K562 (cell line): ENCODE data around the gene TRAP1. TPM values are rescaled to one million over a fixed set of nuclear protein-coding genes. Genes with fewer than 3 reads are reported as not detected.
A peak's percentile ranks its signal among the peaks of the same experiment; 100 is the strongest.

Experiments
- ATAC-seq: fragments of 200-7000 bp; cut with Tn5 transposase; 3 replicates; pipeline ENCODE4 v1.9.1; 2020; ENCODE audit warnings: moderate library complexity
- BruUV-seq: library from RNA; stranded (reverse); fragments of 400-500 nt; replicated peaks from 2 replicates; lab custom pipeline; 2021; lab: Mats Ljungman, UMichigan
- CTCF ChIA-PET: fragments of 300-600 bp; formaldehyde crosslinking; extraction: SDS; loops from one replicate; lab custom pipeline; 2021; ENCODE audit warnings: low intra/inter-chr PET ratio; lab: Yijun Ruan, JAX
- POLR2A ChIA-PET: fragments of 300-600, 350-650 bp; sonication (Branson Sonifier 250); formaldehyde crosslinking; extraction: SDS; loops from one replicate; lab custom pipeline; 2021; ENCODE audit warnings: antibody characterized with exemption, inconsistent platforms; lab: Yijun Ruan, JAX
- DNase-seq, 4 experiments: peaks; one replicate each; pipeline versions ENCODE4 v3.0.0 to v3.0.0-alpha.2; 2011 to 2018; ENCODE audit warnings: low spot score in 3 of 4, mixed read lengths in 3 of 4; ENCODE audit errors: extremely low read depth in 1 of 4
- FAIRE-seq: peaks from 2 replicates; lab custom pipeline; 2011; peaks lifted over from hg19 to GRCh38; lab: Jason Lieb, UNC
- H2AFZ ChIP-seq: 2 replicates; pipeline ENCODE4 v1.6.0; 2011; ENCODE audit warnings: low read depth, low read length, control low read depth, inconsistent platforms
- H3K27ac ChIP-seq: fragments of 200-600 bp; 3 replicates; pipeline ENCODE4 v1.8.0; 2011; ENCODE audit warnings: low read depth, mild to moderate bottlenecking, control low read depth, inconsistent platforms, low read length, moderate library complexity, mixed read lengths; ENCODE audit errors: extremely low read depth
- H3K27me3 ChIP-seq, 2 experiments: fragments of 300-600 bp in 1 of 2; 2 replicates in 1 of 2; 3 replicates in 1 of 2; pipeline versions ENCODE4 v1.6.0 to v1.8.0; 2011; ENCODE audit warnings: inconsistent platforms in 2 of 2, low read length in 2 of 2, mild to moderate bottlenecking in 1 of 2, mixed read lengths in 1 of 2, moderate library complexity in 1 of 2; ENCODE audit not compliant: control insufficient read depth in 2 of 2, insufficient read depth in 2 of 2
- H3K36me3 ChIP-seq: fragments of 300-600 bp; 3 replicates; pipeline ENCODE4 v1.8.0; 2011; ENCODE audit warnings: mild to moderate bottlenecking, low read length, inconsistent platforms; ENCODE audit not compliant: control insufficient read depth, insufficient read depth
- H3K4me1 ChIP-seq, 2 experiments: fragments of 200-600 bp in 1 of 2; replicated peaks in 1 of 2; 2 replicates in 1 of 2; 3 replicates in 1 of 2; pipeline versions ENCODE4 v1.5.1 to v1.8.0; 2011; ENCODE audit warnings: inconsistent platforms in 2 of 2, low read length in 2 of 2, mild to moderate bottlenecking in 1 of 2, mixed read lengths in 1 of 2, moderate library complexity in 1 of 2; ENCODE audit not compliant: control insufficient read depth in 2 of 2, insufficient read depth in 2 of 2
- H3K4me2 ChIP-seq: 2 replicates; pipeline ENCODE4 v1.6.1; 2011; ENCODE audit warnings: low read length, control low read depth, inconsistent platforms, mixed read lengths; ENCODE audit not compliant: insufficient read depth
- H3K4me3 ChIP-seq: fragments of 200-600 bp; sonication (generic), shearing (Covaris generic); 2 replicates; pipeline ENCODE4 v1.5.1; 2016; ENCODE audit warnings: control low read depth, inconsistent platforms
- H3K79me2 ChIP-seq: fragments of 200-600 bp; 3 replicates; pipeline ENCODE4 v1.8.0; 2011; ENCODE audit warnings: low read length, inconsistent platforms; ENCODE audit not compliant: control insufficient read depth, insufficient read depth
- H3K9ac ChIP-seq, 2 experiments: 2 replicates each; pipeline versions ENCODE4 v1.6.0 to v1.6.1; 2011; ENCODE audit warnings: low read depth in 2 of 2, low read length in 2 of 2, control low read depth in 1 of 2, inconsistent platforms in 1 of 2, mild to moderate bottlenecking in 1 of 2, mixed read lengths in 1 of 2; ENCODE audit not compliant: insufficient read depth in 1 of 2
- H3K9me1 ChIP-seq: one replicate; pipeline ENCODE4 v1.6.0; 2011; ENCODE audit warnings: inconsistent platforms, mild to moderate bottlenecking, low read length, moderate library complexity; ENCODE audit not compliant: control insufficient read depth, insufficient read depth
- H3K9me3 ChIP-seq: replicated peaks from 2 replicates; pipeline ENCODE4 v1.5.1; 2011; ENCODE audit warnings: low read depth, low read length, inconsistent platforms; ENCODE audit not compliant: control insufficient read depth, insufficient read depth
- H4K20me1 ChIP-seq: replicated peaks from 2 replicates; pipeline ENCODE4 v1.6.1; 2011; ENCODE audit warnings: low read length, inconsistent platforms, mixed read lengths; ENCODE audit not compliant: control insufficient read depth, insufficient read depth
- DMBX1 ChIP-seq: fragments of 250-450 bp; sonication (Bioruptor Pico); IDR thresholded peaks from 2 replicates; pipeline ENCODE4 v1.8.0; 2022; ENCODE audit warnings: inconsistent platforms, mild to moderate bottlenecking, moderate library complexity, borderline replicate concordance
- FOS ChIP-seq: IDR thresholded peaks from 3 replicates; pipeline ENCODE4 v1.6.1; 2011; ENCODE audit not compliant: insufficient read length; ENCODE audit errors: extremely low read depth
- FOXA3 ChIP-seq, 2 experiments: fragments of 450-650 bp in 1 of 2; sonication (generic) in 1 of 2; formaldehyde crosslinking; IDR thresholded peaks in 1 of 2; conservative IDR thresholded peaks in 1 of 2; 2 replicates each; pipeline versions ENCODE4 v1.4.0 to v1.8.0; 2020 to 2022; ENCODE audit warnings: mild to moderate bottlenecking in 2 of 2, missing genetic modification reagents in 1 of 2
- MBD2 ChIP-seq: sonication (generic); IDR thresholded peaks from 2 replicates; pipeline ENCODE4 v1.6.1; 2016; ENCODE audit warnings: low read depth, borderline replicate concordance
- NR4A1 ChIP-seq, 2 experiments: fragments of 250-450 bp in 1 of 2; fragments of 450-650 bp in 1 of 2; sonication (Bioruptor Pico) in 1 of 2; IDR thresholded peaks; 2 replicates each; pipeline versions ENCODE4 v1.4.0 to v1.6.1; 2016 to 2020; ENCODE audit warnings: mild to moderate bottlenecking in 2 of 2, missing compliant biosample characterization in 1 of 2, missing genetic modification characterization in 1 of 2, moderate library complexity in 1 of 2
- RBM14 ChIP-seq: fragments of 200-400 bp; formaldehyde crosslinking; IDR thresholded peaks from 2 replicates; pipeline ENCODE4 v1.6.1; 2018; ENCODE audit warnings: low read depth, mild to moderate bottlenecking, low read length, moderate library complexity, borderline replicate concordance; ENCODE audit not compliant: insufficient read depth
- SMAD1 ChIP-seq: fragments of 150-350 bp; IDR thresholded peaks from 2 replicates; pipeline ENCODE4 v1.6.1; 2014; ENCODE audit warnings: low read length, low read depth; ENCODE audit not compliant: partially characterized antibody
- SNIP1 ChIP-seq: fragments of 450-650 bp; IDR thresholded peaks from 2 replicates; pipeline ENCODE4 v1.7.1; 2017; ENCODE audit warnings: low read depth, mild to moderate bottlenecking
- TBL1XR1 ChIP-seq, 2 experiments: IDR thresholded peaks; 2 replicates each; pipeline ENCODE4 v1.6.1; 2012; ENCODE audit warnings: improper control_type of control experiment in 2 of 2, low read length in 2 of 2, mild to moderate bottlenecking in 1 of 2
- ZNF589 ChIP-seq: fragments of 200-800 bp; sonication (Bioruptor generic); IDR thresholded peaks from 2 replicates; pipeline ENCODE4 v1.6.1; 2016; ENCODE audit warnings: low read depth, missing genetic modification characterization, missing compliant biosample characterization
- ZNF699 ChIP-seq: fragments of 250-450 bp; sonication (Bioruptor Pico); IDR thresholded peaks from 2 replicates; pipeline ENCODE4 v1.8.0; 2021; ENCODE audit warnings: mild to moderate bottlenecking, moderate library complexity; ENCODE audit not compliant: insufficient replicate concordance
- WGBS: fragments of 100-300 bp; shearing (Covaris generic); methylation state at CpG from one replicate; pipeline ENCODE4 v1.1.6; 2016; ENCODE audit warnings: low coverage, mixed read lengths; ENCODE audit not compliant: insufficient coverage; ENCODE audit errors: missing lambda C conversion rate; 5-methylcytosine and 5-hydroxymethylcytosine counted together
- in situ Hi-C: fragments of 300-500 bp; cut with MboI; formaldehyde crosslinking; loops from 4 replicates; pipeline ENCODE4 v1.15.0; 2018; ENCODE audit warnings: inconsistent platforms, mixed read lengths
- intact Hi-C: fragments of 100-400 bp; cut with micrococcal nuclease; formaldehyde crosslinking; loops from 2 replicates; pipeline ENCODE4 v1.14.2; 2022
- polyA plus RNA-seq, 8 experiments: library from polyadenylated mRNA; depleted of rRNA in 4 of 8; stranded (reverse) in 5 of 8; unstranded in 3 of 8; fragments of >200 nt; fragmentation: Nextera tagmentation in 2 of 8; fragmentation: Illumina TruSeq in 1 of 8; extraction: Ambion mirVana in 2 of 8; extraction: Trizol in 1 of 8; gene quantifications; 2 replicates each; pipeline versions ENCODE4 v1.2.1 to v1.2.3, GENCODE V29; 2011 to 2014; ENCODE audit warnings: inconsistent platforms in 1 of 8, missing spikeins in 1 of 8
- total RNA-seq, 7 experiments: library from RNA; depleted of rRNA in 6 of 7; stranded (reverse); fragments of >200 nt in 6 of 7; fragmentation: Illumina TruSeq in 2 of 7; extraction: Trizol in 2 of 7; gene quantifications; 2 replicates each; pipeline versions ENCODE4 v1.2.1 to v1.2.3, GENCODE V29; 2011 to 2021; ENCODE audit warnings: low replicate concordance in 1 of 7
- TF ChIP-seq, protein P1 (sequence below): fragments of 250-450 bp; sonication (Bioruptor Pico); IDR thresholded peaks from 2 replicates; pipeline ENCODE4 v1.4.0; 2020; ENCODE audit warnings: mild to moderate bottlenecking, moderate library complexity, borderline replicate concordance
- TF ChIP-seq, protein P2 (sequence below): fragments of 450-650 bp; formaldehyde crosslinking; IDR thresholded peaks from 2 replicates; pipeline ENCODE4 v1.4.0; 2022; ENCODE audit warnings: missing genetic modification characterization
- TF ChIP-seq, protein P3 (sequence below): fragments of 450-650 bp; IDR thresholded peaks from 2 replicates; pipeline ENCODE4 v1.6.1; 2014; ENCODE audit warnings: low read depth, mild to moderate bottlenecking, moderate library complexity, borderline replicate concordance

Gene TRAP1
- total and polyA plus RNA-seq, 9 of the 15 experiments (the other 6 are each of a cell fraction or from before 2014, with no cell fraction given), result 19.1 to 436 (median 301) TPM

DNA sequence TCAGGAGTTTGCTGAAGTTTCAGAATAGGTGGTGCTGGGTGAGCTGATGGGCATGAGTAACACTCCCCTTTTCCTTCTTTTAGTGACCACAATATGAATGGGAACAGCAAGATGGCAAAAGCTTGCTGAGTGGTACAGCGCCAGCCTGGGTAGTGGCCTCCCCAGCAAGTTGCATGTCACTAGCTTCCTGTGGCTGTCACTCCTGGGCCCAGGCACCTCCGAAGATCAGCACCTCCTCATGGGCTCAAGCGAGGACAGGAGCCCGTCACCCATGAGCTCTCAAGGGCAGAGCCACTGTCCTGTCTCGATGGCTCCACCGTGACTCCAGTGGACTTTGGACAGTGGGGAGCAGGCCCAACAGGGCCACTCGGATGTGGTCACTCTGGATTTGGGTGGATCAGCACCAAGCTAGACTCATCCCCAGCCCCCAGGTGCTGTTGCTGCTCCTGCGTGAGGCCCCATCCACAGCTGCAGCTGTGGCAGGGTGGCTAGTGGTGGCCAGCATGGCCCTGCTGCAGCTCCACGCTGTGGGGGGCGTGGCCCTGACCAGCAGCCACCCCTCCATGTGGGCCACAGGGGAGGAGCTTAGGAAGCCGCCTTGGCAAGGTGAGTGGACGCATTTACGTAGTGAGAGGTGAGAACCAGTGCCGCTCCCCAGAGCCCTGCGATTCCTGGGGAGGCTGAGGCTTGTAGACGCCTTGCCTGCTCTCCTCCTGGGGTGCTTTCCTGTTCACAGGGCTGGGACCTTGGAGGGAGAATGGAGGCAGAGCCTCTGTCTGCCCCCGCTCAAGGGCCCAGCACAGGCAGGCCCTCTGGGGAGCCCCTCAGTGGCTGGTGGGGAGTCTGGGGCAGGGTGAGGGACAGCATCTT lies 76.5 kb downstream of the TRAP1 start:
- 77% methylated on average over 12 of the region's 17 CpGs for WGBS
- no peak overlapping the region for H3K4me2 ChIP-seq
- ChIA-PET CTCF (no interaction called here), POLR2A (interaction anchor here (0.6 to 0.7 kb wide), 3 partner anchors 14 to 656 kb away, joined by 3 read pairs; no protein-coding TSS in a partner anchor)
- H3K27ac ChIP-seq, result no peak overlapping the region
- H3K9ac ChIP-seq, result peak overlapping the region in 1 of 2 experiments; percentile 71; a peak in 2 of 4 replicates
- no peaks in the 10 kb centered on the region for H3K9me3 ChIP-seq
- H2AFZ ChIP-seq, result no peak overlapping the region
- no peaks in the 10 kb centered on the region for H3K27me3 ChIP-seq
- H3K9me1 ChIP-seq, result no peaks in the 10 kb centered on the region
- FAIRE-seq, result no peak
- peaks cover 32 to 40% of the 10 kb centered on the region in 2 experiments for H3K4me1 ChIP-seq
- DNase-seq, result peak in 3 of 4 experiments; percentile 7 to 29 (median 16)
- no peak overlapping the region for H3K4me3 ChIP-seq
- H3K36me3 ChIP-seq, result no peaks in the 10 kb centered on the region
- H4K20me1 ChIP-seq, result no peaks in the 10 kb centered on the region
- in situ Hi-C loops (no loop called here), intact Hi-C loops (no loop called here)
- no TSS peak for BruUV-seq
- no peak for ATAC-seq
- no peaks in the 10 kb centered on the region for H3K79me2 ChIP-seq
- TF ChIP-seq ZNF699 (CRISPR knock-in tag), result no peak
- TF ChIP-seq, protein P1, sequence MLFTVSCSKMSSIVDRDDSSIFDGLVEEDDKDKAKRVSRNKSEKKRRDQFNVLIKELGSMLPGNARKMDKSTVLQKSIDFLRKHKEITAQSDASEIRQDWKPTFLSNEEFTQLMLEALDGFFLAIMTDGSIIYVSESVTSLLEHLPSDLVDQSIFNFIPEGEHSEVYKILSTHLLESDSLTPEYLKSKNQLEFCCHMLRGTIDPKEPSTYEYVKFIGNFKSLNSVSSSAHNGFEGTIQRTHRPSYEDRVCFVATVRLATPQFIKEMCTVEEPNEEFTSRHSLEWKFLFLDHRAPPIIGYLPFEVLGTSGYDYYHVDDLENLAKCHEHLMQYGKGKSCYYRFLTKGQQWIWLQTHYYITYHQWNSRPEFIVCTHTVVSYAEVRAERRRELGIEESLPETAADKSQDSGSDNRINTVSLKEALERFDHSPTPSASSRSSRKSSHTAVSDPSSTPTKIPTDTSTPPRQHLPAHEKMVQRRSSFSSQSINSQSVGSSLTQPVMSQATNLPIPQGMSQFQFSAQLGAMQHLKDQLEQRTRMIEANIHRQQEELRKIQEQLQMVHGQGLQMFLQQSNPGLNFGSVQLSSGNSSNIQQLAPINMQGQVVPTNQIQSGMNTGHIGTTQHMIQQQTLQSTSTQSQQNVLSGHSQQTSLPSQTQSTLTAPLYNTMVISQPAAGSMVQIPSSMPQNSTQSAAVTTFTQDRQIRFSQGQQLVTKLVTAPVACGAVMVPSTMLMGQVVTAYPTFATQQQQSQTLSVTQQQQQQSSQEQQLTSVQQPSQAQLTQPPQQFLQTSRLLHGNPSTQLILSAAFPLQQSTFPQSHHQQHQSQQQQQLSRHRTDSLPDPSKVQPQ, result no peak
- TF ChIP-seq ZNF589 (CRISPR knock-in tag), result no peak
- TF ChIP-seq DMBX1 (CRISPR knock-in tag), result no peak
- no peak for TF ChIP-seq RBM14
- TF ChIP-seq TBL1XR1 (IDR thresholded peaks at IDR 0.05; ENCODE audit: low read length in 2 of 2), result no peak
- no peak for TF ChIP-seq NR4A1 (CRISPR knock-in tag; IDR thresholded peaks at IDR 0.05)
- TF ChIP-seq NR4A1 (tag; IDR thresholded peaks at IDR 0.05), result no peak
- TF ChIP-seq, protein P2, sequence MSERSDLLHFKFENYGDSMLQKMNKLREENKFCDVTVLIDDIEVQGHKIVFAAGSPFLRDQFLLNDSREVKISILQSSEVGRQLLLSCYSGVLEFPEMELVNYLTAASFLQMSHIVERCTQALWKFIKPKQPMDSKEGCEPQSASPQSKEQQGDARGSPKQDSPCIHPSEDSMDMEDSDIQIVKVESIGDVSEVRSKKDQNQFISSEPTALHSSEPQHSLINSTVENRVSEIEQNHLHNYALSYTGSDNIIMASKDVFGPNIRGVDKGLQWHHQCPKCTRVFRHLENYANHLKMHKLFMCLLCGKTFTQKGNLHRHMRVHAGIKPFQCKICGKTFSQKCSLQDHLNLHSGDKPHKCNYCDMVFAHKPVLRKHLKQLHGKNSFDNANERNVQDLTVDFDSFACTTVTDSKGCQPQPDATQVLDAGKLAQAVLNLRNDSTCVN, result no peak
- TF ChIP-seq FOXA3 (CRISPR knock-in tag; conservative IDR thresholded peaks at IDR 0.05 in 1 of 2, IDR thresholded peaks at IDR 0.05 in 1 of 2), result no peak
- TF ChIP-seq SMAD1, result no peak
- TF ChIP-seq FOS, result no peak
- no peak for TF ChIP-seq MBD2
- no peak for TF ChIP-seq SNIP1
- TF ChIP-seq, protein P3, sequence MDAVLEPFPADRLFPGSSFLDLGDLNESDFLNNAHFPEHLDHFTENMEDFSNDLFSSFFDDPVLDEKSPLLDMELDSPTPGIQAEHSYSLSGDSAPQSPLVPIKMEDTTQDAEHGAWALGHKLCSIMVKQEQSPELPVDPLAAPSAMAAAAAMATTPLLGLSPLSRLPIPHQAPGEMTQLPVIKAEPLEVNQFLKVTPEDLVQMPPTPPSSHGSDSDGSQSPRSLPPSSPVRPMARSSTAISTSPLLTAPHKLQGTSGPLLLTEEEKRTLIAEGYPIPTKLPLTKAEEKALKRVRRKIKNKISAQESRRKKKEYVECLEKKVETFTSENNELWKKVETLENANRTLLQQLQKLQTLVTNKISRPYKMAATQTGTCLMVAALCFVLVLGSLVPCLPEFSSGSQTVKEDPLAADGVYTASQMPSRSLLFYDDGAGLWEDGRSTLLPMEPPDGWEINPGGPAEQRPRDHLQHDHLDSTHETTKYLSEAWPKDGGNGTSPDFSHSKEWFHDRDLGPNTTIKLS, result no peak
